ENCODE data around the gene ANKRD11.
"Not testable (repeated sequence)": the region's sequence is repeated elsewhere in the genome, so short reads cannot be mapped to it uniquely, and the experiment has no call there.

The ANKRD11 gene

DNA sequence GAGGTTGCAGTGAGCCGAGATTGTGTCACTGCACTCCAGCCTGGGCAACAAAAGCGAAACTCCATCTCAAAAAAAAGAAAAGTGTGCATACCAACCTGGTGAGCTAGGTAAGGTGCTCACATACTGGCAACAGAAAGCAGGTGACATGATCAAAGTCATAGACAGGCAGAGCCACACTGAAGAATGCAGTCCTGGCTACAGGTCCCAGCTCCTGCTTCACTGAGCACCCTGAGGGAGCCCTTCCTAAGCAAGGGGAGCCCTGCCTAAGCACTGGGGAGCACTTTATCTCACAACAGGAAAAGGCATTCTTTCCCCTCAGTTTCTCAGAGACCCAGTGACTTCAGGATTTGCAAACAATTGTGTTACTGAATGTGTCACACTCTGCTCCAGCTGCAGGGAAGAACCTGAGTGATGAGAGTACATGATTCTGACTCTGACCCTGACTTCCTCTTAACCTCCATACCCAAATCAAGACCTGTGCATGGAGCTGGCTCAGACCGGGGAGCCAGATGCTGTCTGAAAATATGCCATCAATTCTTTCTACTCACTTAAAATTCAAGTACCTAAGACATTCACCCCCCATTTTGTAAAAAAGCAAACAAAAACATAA, 40.5 kb downstream of the ANKRD11 start:
- FAIRE-seq: no peak

- FAIRE-seq: no peak
Observed at GRCh38 chr16:89448656-89449055, 41.7 kb downstream of the ANKRD11 start.

- FAIRE-seq: no peak
Observed at GRCh38 chr16:89446975-89447293, 43.4 kb downstream of the ANKRD11 start.

DNA sequence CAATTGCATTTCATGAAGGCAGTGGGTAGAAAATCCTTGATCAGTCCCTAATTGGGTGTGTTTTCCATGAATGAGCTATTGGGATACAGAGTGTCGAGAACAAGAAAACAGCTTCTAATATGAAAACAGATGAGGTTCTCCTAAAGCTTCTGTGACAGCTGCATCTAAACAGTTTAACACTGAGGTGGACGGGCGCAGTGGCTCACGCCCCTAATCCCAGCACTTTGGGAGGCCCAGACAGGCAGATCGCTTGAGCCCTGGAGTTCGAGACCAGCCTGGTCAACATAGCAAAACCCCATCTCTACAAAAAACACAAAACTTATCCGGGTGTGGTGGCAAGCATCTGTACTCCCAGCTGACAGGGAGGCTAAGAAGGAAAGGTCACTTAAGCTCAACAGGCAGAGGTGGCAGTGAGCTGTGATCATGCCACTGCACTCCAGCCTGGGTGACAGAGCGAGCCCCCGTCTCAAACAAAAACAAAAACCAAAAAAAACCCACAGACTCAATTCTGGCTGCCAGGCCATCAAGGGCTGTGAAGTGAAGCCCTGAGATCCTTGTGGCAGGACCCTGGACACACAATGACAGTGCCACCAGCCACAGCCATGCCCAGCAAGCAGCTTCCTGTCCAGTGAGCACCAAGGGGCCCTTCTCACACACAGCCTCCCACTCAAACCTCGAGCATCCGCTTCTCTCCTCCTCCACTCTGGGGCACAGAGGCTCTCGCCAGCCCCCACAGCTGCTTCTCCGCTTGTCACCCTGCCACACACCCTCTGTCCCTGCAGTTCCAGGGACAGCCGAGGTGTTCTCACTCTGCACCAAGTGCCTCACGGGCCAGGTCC, 44.0 kb downstream of the ANKRD11 start:
- FAIRE-seq: no peak

DNA sequence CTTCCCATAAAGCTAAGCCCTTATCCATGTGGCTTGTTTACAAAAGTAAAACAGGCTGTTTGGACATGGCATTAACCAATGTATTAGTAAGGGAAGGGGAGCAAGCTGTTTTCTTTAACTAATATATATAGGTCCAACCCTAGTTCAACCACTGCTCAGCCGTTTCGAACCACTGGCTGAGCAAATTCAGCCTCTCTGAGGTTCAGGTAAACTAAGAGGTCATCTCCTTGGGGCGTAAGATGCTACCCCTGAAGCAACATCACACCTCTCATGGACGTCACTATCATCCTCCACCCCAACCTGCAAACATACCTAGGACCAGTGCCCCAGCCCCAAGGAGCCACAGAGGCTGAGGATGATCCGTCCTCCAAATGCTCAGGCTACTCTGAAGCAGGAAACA, 45.2 kb downstream of the ANKRD11 start:
- no peak for FAIRE-seq

DNA sequence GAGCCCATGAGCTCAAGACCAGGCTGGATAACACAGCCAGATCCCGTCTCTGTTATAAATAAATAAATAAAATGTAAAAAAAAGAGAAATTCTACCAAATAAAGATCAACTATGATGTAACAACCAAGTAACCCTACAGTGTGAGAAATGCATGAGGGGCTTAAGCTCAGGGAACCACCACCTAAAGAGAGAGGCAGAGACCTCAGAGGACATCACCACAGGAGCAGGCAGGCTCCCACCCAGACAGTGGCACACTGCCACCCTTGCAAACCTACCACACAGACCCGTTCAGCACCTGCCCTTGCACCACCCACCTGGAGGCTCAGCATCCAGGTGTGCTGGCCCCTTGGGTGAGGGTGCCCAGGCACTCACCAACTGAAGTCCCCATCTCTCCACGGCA, 45.6 kb downstream of the ANKRD11 start:
- no peak for FAIRE-seq

- no peak for FAIRE-seq
Observed at GRCh38 chr16:89444151-89444723, 46.1 kb downstream of the ANKRD11 start.

DNA sequence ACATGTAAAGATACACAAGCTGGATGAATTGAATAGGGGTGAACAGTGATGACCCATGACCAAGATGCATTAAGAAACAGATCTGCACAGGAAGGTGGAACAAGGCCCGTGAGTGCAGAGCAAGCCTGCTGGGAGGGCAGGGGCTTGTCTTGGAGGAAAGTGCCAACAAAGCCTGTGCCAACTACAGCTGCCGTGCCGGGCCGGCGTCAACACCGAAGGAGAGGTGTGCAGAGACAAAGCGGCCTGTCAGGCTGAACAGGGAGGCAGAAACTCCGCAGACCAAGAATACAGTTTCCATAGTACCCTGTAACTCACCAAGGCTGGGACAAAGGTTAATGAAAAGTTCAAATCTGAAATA, 46.7 kb downstream of the ANKRD11 start:
- FAIRE-seq: no peak

- no peak for FAIRE-seq
Observed at GRCh38 chr16:89442990-89443726, 47.2 kb downstream of the ANKRD11 start.

GRCh38 chr16:89442588-89442987, 47.8 kb downstream of the ANKRD11 start:
- no peak for FAIRE-seq

- FAIRE-seq: no peak
Observed at GRCh38 chr16:89439659-89440058, 50.7 kb downstream of the ANKRD11 start.

- FAIRE-seq: no peak
Observed at GRCh38 chr16:89437991-89438390, 52.4 kb downstream of the ANKRD11 start.

DNA sequence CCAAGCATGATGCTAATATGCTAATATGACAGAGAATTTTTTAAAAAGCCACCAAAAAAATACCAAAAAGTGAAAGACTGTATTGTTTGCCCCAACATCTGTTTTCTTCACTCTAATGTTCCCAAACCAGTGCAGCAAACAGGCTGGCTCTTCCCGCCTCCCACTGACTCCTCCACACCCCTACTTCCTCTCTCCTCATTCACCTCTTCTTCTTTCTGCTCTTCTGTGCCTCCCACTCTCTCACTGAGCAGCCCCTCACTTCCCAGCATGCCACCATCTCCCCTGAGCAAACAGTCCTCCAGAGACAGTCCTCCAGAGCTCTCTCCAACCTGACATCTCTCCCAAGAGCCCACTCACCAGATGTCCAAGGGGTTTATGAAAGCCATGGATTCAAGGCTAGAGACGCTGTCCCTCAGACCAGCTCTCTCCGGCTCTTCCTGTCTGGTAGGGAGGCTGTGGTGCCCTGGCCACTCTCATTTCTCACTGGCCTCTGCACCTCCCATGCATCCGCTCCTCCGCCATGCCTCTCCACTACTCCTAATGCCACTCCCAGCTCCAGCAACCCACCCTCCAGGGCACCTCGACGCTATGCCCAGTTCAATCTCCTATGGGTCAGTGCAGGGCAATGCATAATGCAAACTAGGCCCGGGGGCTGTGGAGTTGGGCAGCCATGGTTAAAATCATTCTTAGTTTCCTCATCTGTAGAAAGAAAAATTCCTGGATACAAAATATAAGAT, 52.9 kb downstream of the ANKRD11 start:
- no peak for FAIRE-seq

DNA sequence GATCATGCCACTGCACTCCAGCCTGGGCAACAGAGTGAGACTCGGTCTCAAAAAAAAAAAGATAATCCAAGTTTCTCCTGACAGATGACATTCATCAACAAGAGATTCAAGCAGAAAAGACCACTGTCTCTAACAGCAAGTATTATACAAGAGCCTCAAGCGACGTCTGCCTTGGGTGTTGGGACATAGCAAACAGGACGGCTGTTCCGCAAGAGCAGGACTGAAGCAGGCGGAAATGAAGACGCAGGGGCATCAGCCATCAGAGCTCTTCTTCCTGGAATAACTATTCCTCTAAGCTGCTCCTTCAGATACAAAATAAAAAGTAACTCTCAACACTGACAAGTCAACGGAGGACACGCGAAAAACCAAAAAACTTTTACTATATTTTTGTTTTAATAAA, 54.0 kb downstream of the ANKRD11 start:
- FAIRE-seq: no peak

GRCh38 chr16:89435059-89435458, 55.3 kb downstream of the ANKRD11 start:
- FAIRE-seq: not testable (repeated sequence)

DNA sequence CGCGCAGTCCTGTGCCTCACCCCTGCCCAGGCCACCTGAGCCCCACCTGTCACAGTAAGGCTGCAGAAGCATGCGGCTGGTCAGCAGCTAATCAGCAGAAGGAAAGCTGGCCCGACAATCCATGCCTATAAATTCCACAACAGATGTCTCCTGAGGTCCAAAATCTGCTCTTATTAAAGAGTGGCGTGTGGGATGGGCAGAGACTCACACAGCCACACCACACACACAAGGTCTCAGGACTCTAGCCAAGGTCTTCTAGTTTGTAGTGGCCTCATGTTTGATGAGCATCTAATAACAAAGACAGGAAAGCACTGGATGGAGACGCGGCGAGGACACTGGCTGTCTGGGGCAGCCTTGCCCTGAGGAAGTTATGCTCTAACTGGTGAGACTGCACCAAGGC, 55.9 kb downstream of the ANKRD11 start:
- no peak for FAIRE-seq

GRCh38 chr16:89433363-89433984, 56.9 kb downstream of the ANKRD11 start:
- not testable (repeated sequence) for FAIRE-seq

- no peak for FAIRE-seq
Observed at GRCh38 chr16:89431630-89432029, 58.7 kb downstream of the ANKRD11 start.

- no peak for FAIRE-seq
Observed at GRCh38 chr16:89431158-89431584, 59.2 kb downstream of the ANKRD11 start.

DNA sequence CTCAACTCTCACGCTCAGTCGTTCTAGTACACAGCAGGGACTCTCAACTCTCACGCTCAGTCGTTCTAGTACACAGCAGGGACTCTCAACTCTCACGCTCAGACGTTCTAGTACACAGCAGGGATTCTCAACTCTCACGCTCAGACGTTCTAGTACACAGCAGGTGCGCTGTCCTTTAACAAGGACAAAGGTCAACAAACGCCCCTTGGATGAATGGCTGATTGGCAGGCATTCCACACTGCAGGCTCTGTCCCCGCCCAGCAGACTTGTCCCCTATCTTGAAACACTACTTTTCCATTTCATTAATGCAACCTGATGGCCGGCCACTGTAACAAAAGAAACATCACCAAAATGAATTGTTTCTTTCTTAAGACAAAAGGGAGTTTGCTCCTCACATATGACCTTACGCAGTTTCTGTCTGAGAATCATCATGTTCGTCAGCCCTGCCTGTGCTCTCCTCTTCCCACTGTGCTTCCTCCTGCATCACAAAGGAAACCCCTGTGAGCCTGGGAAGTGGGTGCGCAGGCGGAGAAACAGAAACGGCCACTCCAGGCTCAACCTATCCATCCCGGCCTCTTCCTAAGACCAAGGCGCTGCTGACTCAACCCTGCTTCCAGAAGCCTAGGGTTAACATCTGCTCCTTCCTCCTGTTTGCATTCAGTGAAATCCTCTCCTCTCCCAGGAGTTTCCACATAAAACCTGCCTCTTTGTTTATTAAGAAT, 59.8 kb downstream of the ANKRD11 start:
- no peak for FAIRE-seq

GRCh38 chr16:89428605-89429004, 61.8 kb downstream of the ANKRD11 start:
- FAIRE-seq: not testable (repeated sequence)
